Activated CD4-positive, alpha-beta memory T cell treated with anti-CD3 and anti-CD28 coated beads, Interleukin-2, amount 10 ng/mL, durations not matched to agents 7 days and 5 days (primary cell): Measurements from ENCODE around the gene TAF1C. TPM values are rescaled to one million over a fixed set of nuclear protein-coding genes. Genes with fewer than 3 reads are reported as not detected.

Experiments
- CTCF ChIA-PET: fragments of 350-600 bp; sonication (Branson Sonifier 250); formaldehyde crosslinking; loops from one replicate; lab custom pipeline; 2021; ENCODE audit warnings: antibody characterized with exemption, inconsistent platforms; lab: Charles Lee
- POLR2A ChIA-PET: fragments of 350-600 bp; sonication (Branson Sonifier 250); formaldehyde crosslinking; loops from one replicate; lab custom pipeline; 2021; ENCODE audit warnings: antibody characterized with exemption; lab: Charles Lee
- DNase-seq: peaks from one replicate; pipeline ENCODE4 v3.0.0-alpha.2; 2020
- H3K27ac Mint-ChIP-seq: one replicate; pipeline ENCODE4 v1.8.0; 2021; ENCODE audit warnings: mild to moderate bottlenecking, mixed read lengths
- H3K27me3 Mint-ChIP-seq: one replicate; pipeline ENCODE4 v1.8.0; 2021; ENCODE audit warnings: mixed read lengths
- H3K36me3 Mint-ChIP-seq: one replicate; pipeline ENCODE4 v1.8.0; 2021; ENCODE audit warnings: low read depth, mixed read lengths
- H3K4me1 Mint-ChIP-seq: one replicate; pipeline ENCODE4 v1.8.0; 2021; ENCODE audit warnings: mixed read lengths
- H3K4me3 Mint-ChIP-seq: one replicate; pipeline ENCODE4 v1.8.0; 2021; ENCODE audit warnings: mild to moderate bottlenecking, mixed read lengths
- H3K9me3 Mint-ChIP-seq: one replicate; pipeline ENCODE4 v1.8.0; 2021; ENCODE audit warnings: mixed read lengths
- total RNA-seq, 2 experiments: library from RNA; stranded (reverse); gene quantifications; one replicate each; pipeline ENCODE4 v1.2.3, GENCODE V29; 2021

TAF1C gene
- total RNA-seq, 2 experiments from 2014 or later, result 47.2 to 51.9 TPM

DNA sequence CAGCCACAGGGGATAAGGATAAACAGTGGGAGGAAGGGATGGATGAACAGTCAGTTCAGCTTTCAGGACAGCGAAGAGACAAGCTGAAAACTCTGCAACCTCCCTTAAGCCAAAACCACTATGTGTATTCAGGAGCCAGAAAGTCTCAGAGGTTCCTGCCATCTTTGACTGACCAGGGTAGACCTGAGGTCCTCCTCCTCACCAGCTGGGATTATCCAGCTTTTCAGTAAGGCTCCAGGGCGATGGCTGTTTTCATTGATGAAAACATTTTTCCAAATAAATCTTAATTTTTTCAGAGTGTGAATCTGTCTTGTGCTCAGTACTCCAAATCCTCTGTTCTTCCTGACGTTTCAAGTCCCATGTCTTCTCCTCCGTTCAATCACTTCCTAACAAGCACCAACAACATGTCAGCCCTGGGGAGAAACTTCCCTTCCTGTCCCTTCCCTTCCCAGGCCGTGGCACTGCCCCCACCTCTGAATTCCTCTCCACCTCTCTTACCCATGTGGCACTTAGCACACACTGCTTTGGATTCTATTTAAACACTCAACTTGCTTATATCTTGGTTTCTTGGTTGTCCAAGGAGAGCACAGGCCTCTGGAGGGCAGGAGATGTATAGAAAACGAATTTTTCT is 47.1 kb downstream of the TAF1C start:
- CTCF ChIA-PET, result interaction anchor here (0.6 to 2.7 kb wide), 2 partner anchors 23 to 28 kb away, joined by 3 to 7 read pairs; partner anchors contain the start of gene MBTPS1
- H3K27ac Mint-ChIP-seq, result no peak overlapping the region
- no peak for DNase-seq

DNA sequence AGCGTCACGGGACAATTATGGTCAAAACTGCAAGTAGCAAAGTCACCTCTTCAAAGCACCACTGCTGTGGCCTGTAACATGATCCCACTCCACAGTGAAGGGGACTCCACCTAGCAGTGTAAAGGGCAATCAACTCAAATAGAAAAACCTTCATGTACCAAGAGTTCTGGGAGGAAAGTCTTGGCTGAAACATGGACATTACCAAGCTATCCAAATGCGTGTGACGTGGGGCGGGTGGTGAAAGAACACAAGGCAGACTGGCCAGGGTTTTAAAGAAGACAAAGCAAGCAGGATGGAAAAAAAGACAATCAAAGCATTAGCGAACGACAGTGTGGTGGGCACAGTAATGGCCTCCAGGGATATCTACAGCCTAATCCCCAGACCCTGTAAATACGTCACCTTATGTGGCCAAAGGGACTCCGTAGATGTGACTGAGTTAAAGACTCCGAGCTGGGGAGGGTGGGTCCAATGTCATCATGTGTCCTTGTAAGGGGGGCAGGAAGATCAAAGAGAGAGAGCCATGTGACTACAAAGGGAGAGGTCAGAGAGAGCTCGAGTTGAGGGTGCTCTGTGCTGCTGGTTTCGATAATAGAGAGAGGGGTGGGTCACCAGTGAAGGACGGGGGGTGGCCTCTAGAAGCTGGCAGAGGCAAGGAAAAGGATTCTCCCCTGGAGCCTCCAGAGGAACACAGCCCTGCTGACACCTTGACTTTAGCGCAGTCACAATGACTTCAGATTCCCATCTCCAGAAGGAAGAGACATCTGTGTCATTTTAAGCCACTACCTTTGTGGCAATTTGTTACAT is 47.8 kb downstream of the TAF1C start:
- H3K4me1 Mint-ChIP-seq, result peaks cover 27% of the 10 kb centered on the region
- H3K36me3 Mint-ChIP-seq, result no peaks in the 10 kb centered on the region
- DNase-seq, result peak; percentile 38
- no peaks in the 10 kb centered on the region for H3K27me3 Mint-ChIP-seq
- ChIA-PET POLR2A (interaction anchor here (0.6 to 4.7 kb wide), 2 partner anchors 22 to 484 kb away, joined by 3 to 19 read pairs; partner anchors contain the start of gene MBTPS1), CTCF (interaction anchor here (0.6 to 2.7 kb wide), 4 partner anchors 8 to 48 kb away, joined by 3 to 7 read pairs (median 5); partner anchors contain the start of genes MBTPS1 and TAF1C)
- no peaks in the 10 kb centered on the region for H3K9me3 Mint-ChIP-seq
- H3K27ac Mint-ChIP-seq, result peak overlapping the region; percentile 45
- H3K4me3 Mint-ChIP-seq, result no peak overlapping the region

More for the DNA sequence above, 47.1 kb downstream of the TAF1C start:
- H3K36me3 Mint-ChIP-seq, result no peaks in the 10 kb centered on the region
- no peak overlapping the region for H3K4me3 Mint-ChIP-seq
- no peaks in the 10 kb centered on the region for H3K27me3 Mint-ChIP-seq
- no peaks in the 10 kb centered on the region for H3K9me3 Mint-ChIP-seq
- peaks cover 31% of the 10 kb centered on the region for H3K4me1 Mint-ChIP-seq
- POLR2A ChIA-PET, result interaction anchor here (0.6 to 4.7 kb wide), 2 partner anchors 23 to 484 kb away, joined by 3 to 19 read pairs; partner anchors contain the start of gene MBTPS1

DNA sequence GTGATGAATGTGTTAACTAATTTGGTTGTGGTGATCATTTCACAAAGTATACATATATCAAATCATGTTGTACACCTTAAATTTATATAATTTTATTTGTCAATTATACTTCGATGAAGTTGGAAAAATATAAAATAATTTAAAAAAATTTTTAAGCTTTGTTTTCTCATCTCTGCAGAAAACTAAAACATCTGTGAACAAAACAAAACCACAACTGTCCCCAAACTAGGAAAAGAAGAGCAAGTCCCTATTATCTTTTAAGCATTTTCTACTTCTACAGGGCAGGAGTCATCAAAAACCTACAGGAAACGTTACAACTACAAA is 48.4 kb downstream of the TAF1C start:
- no peak overlapping the region for H3K4me3 Mint-ChIP-seq
- no peak for DNase-seq
- H3K27ac Mint-ChIP-seq, result peak overlapping the region; percentile 45
- ChIA-PET POLR2A (interaction anchor here (4.7 kb wide), 1 partner anchor 21 kb away, joined by 19 read pairs; the partner anchor contains the start of gene MBTPS1), CTCF (interaction anchor here (1.0 to 2.7 kb wide), 3 partner anchors 8 to 48 kb away, joined by 3 to 7 read pairs (median 7); partner anchors contain the start of genes MBTPS1 and TAF1C)
- H3K27me3 Mint-ChIP-seq, result no peaks in the 10 kb centered on the region
- H3K9me3 Mint-ChIP-seq, result no peaks in the 10 kb centered on the region
- peaks cover 26% of the 10 kb centered on the region for H3K4me1 Mint-ChIP-seq
- H3K36me3 Mint-ChIP-seq, result no peaks in the 10 kb centered on the region

DNA sequence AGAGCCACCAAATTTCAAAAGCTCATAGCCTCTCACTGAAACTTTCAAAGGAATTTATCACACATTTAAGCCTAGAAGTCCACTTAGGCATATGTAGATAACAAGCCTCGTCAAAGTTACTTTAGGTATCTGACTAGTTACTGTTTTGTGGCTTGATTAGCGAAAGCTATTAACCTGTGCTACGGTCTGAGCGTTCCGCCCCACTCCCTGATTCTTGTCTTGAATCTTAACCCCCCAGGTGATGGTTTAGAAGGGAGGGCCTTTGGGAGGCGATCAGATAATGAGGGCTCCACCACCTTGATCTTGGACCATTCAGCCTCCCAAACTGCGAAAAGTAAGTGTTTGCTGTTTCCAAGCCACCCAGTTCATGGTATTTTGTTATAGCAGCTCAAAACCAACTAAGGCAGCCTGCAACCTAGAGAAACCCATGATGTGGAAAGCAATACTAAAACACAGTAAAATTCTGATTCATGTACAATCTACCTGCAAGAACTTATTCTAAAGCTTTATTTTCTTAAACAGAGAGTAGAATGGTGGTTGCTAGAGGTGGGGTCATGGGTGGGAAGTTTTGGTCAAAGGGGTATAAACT is 49.0 kb downstream of the TAF1C start:
- Mint-ChIP-seq H3K27ac (no peak overlapping the region), H3K4me1 (peaks cover 22% of the 10 kb centered on the region), H3K9me3 (no peaks in the 10 kb centered on the region), H3K4me3 (no peak overlapping the region), H3K36me3 (no peaks in the 10 kb centered on the region), H3K27me3 (no peaks in the 10 kb centered on the region)
- no peak for DNase-seq
- ChIA-PET CTCF (interaction anchor here (1.0 to 2.7 kb wide), 3 partner anchors 9 to 49 kb away, joined by 3 to 7 read pairs (median 7); partner anchors contain the start of genes MBTPS1 and TAF1C), POLR2A (interaction anchor here (4.7 kb wide), 1 partner anchor 21 kb away, joined by 19 read pairs; the partner anchor contains the start of gene MBTPS1)

DNA sequence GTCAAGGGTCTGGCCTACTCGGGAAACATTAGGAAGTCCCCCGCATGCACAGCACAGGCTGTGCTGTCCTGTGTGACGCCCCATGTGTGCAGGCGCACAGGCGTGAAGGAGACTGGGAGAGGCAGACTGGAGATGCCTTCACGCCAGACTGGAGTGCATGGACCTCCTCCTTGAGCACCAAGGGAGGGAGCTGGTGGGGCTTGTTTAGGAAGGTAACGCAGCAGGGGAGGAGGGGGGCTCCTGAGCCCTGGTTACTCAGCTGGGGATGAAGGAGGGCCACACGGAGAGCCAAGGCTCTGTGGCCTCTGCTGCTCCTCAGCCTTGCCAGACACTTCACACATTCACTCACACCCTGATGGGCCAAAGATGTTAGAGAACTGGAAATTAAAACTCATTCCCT is 49.6 kb downstream of the TAF1C start:
- H3K9me3 Mint-ChIP-seq, result no peaks in the 10 kb centered on the region
- H3K27ac Mint-ChIP-seq, result no peak overlapping the region
- H3K4me1 Mint-ChIP-seq, result peaks cover 21% of the 10 kb centered on the region
- POLR2A ChIA-PET, result interaction anchor here (4.7 kb wide), 1 partner anchor 20 kb away, joined by 19 read pairs; the partner anchor contains the start of gene MBTPS1
- no peak for DNase-seq
- CTCF ChIA-PET, result interaction anchor here (0.8 to 2.7 kb wide), 3 partner anchors 20 to 53 kb away, joined by 3 to 7 read pairs (median 7); partner anchors contain the start of genes MBTPS1 and TAF1C
- no peaks in the 10 kb centered on the region for H3K36me3 Mint-ChIP-seq
- no peak overlapping the region for H3K4me3 Mint-ChIP-seq
- H3K27me3 Mint-ChIP-seq, result no peaks in the 10 kb centered on the region

DNA sequence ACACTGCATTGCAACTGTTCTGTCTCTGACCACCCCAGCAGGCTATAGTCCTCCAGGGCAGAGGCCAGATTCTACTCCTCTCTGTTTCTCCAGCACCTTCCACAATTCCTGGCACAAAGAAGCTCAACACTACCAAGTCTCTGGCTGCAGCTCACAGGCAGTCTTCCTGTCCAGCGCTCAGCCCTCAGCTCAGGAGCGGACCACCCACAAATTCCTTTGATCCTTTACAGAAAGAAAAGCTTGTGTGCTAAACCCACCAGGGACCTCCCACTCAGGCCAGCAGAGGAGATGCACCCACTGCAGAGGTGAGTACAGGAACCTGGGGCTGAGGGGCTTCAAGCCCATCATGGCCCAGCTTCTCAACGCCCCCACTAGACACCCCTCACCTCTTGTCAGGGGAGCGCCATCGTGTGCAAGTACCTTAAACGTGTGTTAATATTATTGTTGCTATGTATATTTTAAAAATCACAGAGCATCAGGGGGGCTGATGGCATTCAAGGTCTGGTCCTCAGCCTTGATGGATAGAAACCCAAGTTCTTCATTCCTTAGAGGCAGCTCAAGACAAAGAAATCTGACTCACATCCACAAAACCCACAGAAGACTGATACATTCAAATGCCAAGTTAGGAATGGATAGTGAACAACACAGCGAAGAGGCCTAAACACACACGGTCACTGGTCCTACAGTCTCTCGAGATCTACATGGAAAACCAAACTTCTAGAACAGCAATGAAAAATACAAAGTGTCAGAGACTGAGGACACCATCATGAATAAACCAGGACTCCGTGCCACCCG is 50.3 kb downstream of the TAF1C start:
- CTCF ChIA-PET, result interaction anchor here (0.8 to 1.8 kb wide), 4 partner anchors 38 to 52 kb away, joined by 3 to 5 read pairs (median 3); partner anchors contain the start of gene TAF1C
- H3K4me1 Mint-ChIP-seq, result peaks cover 21% of the 10 kb centered on the region
- no peak overlapping the region for H3K4me3 Mint-ChIP-seq
- POLR2A ChIA-PET, result interaction anchor here (4.7 kb wide), 1 partner anchor 20 kb away, joined by 19 read pairs; the partner anchor contains the start of gene MBTPS1
- no peak for DNase-seq
- no peaks in the 10 kb centered on the region for H3K27me3 Mint-ChIP-seq
- no peak overlapping the region for H3K27ac Mint-ChIP-seq
- H3K36me3 Mint-ChIP-seq, result no peaks in the 10 kb centered on the region
- H3K9me3 Mint-ChIP-seq, result no peaks in the 10 kb centered on the region

DNA sequence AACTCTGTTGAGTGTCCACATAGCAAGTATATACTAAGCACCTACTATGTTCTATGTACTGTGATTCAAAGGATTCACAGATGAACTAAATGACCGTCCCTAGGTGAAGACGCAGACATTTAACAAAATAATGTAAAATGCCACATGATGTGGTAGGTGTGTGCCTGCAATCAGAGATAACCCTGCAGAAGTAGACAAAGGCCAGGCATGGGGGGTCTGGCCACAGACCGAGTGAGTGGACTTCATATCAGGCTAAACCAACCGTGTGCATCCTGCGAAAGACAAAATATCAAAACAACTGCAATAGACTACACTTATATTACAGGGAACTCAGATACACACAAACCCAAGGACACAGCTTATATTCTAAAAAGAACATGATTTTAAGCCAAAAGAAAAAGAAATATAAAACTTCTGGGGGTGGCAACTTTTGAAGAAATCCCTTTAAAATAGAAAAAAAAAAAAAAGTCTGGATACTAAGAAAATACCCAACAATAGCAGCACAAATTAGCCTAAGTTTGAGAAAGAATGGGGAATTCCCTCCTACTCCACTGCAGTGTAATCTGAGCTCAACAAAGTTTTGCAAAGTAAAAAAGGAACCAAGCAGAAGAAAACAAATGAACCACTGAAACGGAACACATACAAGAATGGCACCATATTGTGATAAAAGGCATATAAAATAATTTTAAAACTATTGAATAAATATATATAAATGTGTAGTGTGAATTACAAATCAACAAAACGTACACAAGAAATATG is 54.2 kb downstream of the TAF1C start:
- peaks cover 3% of the 10 kb centered on the region for H3K36me3 Mint-ChIP-seq
- POLR2A ChIA-PET, result interaction anchor here (2.8 kb wide), 1 partner anchor 16 kb away, joined by 9 read pairs; the partner anchor contains the start of gene MBTPS1
- no peak overlapping the region for H3K4me3 Mint-ChIP-seq
- no peaks in the 10 kb centered on the region for H3K9me3 Mint-ChIP-seq
- no peaks in the 10 kb centered on the region for H3K27me3 Mint-ChIP-seq
- CTCF ChIA-PET, result interaction anchor here (0.9 to 1.3 kb wide), 4 partner anchors 9 to 67 kb away, joined by 3 to 4 read pairs (median 3); partner anchors contain the start of gene MBTPS1
- H3K27ac Mint-ChIP-seq, result no peak overlapping the region
- DNase-seq, result no peak
- peaks cover 3% of the 10 kb centered on the region for H3K4me1 Mint-ChIP-seq

DNA sequence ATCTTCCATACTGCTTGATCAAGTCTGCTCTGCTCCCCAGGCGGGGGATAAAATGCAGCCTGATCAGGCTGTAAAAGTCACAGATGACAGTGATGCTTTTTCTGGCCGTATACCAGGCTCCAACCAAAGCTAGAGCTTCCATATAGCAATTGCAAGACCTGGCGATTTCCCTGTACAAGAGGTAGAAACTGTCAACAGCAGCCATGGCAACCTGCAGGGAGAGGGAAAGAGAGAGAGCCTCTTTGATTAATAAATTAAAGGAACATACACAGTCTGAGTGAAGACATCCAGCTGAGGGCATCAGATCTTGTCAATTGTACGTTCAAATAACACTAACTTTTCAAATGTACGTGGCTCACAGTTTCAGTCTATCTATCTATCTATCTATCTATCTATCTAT is 55.7 kb downstream of the TAF1C start:
- H3K27ac Mint-ChIP-seq, result no peak overlapping the region
- no peaks in the 10 kb centered on the region for H3K4me1 Mint-ChIP-seq
- DNase-seq, result no peak
- H3K9me3 Mint-ChIP-seq, result no peaks in the 10 kb centered on the region
- ChIA-PET CTCF (interaction anchor here (0.9 to 1.2 kb wide), 2 partner anchors 46 to 56 kb away, joined by 3 to 4 read pairs; partner anchors contain the start of gene TAF1C), POLR2A (interaction anchor here (2.8 kb wide), 1 partner anchor 14 kb away, joined by 9 read pairs; the partner anchor contains the start of gene MBTPS1)
- no peaks in the 10 kb centered on the region for H3K27me3 Mint-ChIP-seq
- H3K4me3 Mint-ChIP-seq, result no peak overlapping the region
- peaks cover 3% of the 10 kb centered on the region for H3K36me3 Mint-ChIP-seq

Other genes with a start within 250 kb of the TAF1C start
- under 1 TPM; 0.48 to 0.88 TPM for gene OSGIN1, start 233.8 kb downstream of the TAF1C start, total RNA-seq
- gene NECAB2, start 218.8 kb downstream of the TAF1C start, total RNA-seq, result not detected
- gene SLC38A8, start 144.3 kb downstream of the TAF1C start, total RNA-seq, result not detected
- gene MBTPS1, start 70.1 kb downstream of the TAF1C start, total RNA-seq, result 10 to 100 TPM; 46.4 to 50.4 TPM
- 10 to 100 TPM; 15.2 to 16.3 TPM for gene HSDL1, start 41.9 kb downstream of the TAF1C start, total RNA-seq
- gene DNAAF1, start 41.7 kb downstream of the TAF1C start, total RNA-seq, result not detected
- gene ADAD2, start 4.1 kb upstream of the TAF1C start, total RNA-seq, result not detected
- gene KCNG4, start 53.0 kb upstream of the TAF1C start, total RNA-seq, result not detected
- gene WFDC1, start 107.8 kb upstream of the TAF1C start, total RNA-seq, result not detected
- not detected for gene ATP2C2, start 181.5 kb upstream of the TAF1C start, total RNA-seq